ENCODE results near the gene FMR1NB. TPM values are rescaled to one million over a fixed set of nuclear protein-coding genes. Genes with fewer than 3 reads are reported as not detected.

The FMR1NB gene
- total and polyA plus RNA-seq, 9 of the 15 experiments (the other 6 are each of a cell fraction or from before 2014, with no cell fraction given): 2.3 to 13.2 (median 5.1) TPM

- 0 out of 2 replicates have a peak, but pooled peaks have one; percentile 31 for TF ChIP-seq POLR2G (IDR thresholded peaks at IDR 0.05; ENCODE audit: low read depth, low read length)
- TF ChIP-seq NR2C1 (IDR thresholded peaks at IDR 0.05): peak; percentile 81
- peak; percentile 86 for TF ChIP-seq NR2C1 (tag; IDR thresholded peaks at IDR 0.05)
- no peak for TF ChIP-seq TRIM25 (IDR thresholded peaks at IDR 0.05; ENCODE audit: borderline replicate concordance)
- TF ChIP-seq NFE2 (IDR thresholded peaks at IDR 0.05; ENCODE audit: low read depth): no peak
- no peak for TF ChIP-seq SMARCA5 (IDR thresholded peaks at IDR 0.05)
- TF ChIP-seq MGA (IDR thresholded peaks at IDR 0.05): peak; percentile 60; the same call in 1 of the 2 replicates
- no peak for TF ChIP-seq ZKSCAN8 (CRISPR knock-in tag; IDR thresholded peaks at IDR 0.05)
- no peak for TF ChIP-seq IRF1 (CRISPR knock-in tag; IDR thresholded peaks at IDR 0.05; ENCODE audit: borderline replicate concordance)
- TF ChIP-seq ZNF75A (CRISPR knock-in tag; IDR thresholded peaks at IDR 0.05): no peak
- peak; percentile 88 for TF ChIP-seq CHD2 (IDR thresholded peaks at IDR 0.05; ENCODE audit: low read depth, low read length)
- no peak for TF ChIP-seq ZBTB8A (IDR thresholded peaks at IDR 0.05; ENCODE audit: partially characterized antibody)
- TF ChIP-seq POLR2AphosphoS5 (IDR thresholded peaks at IDR 0.05; ENCODE audit: control insufficient read depth, insufficient read depth, low read depth, low read length): no peak
- TF ChIP-seq NCOA1 (IDR thresholded peaks at IDR 0.05; ENCODE audit: low read depth): no peak
- TF ChIP-seq NFATC3 (IDR thresholded peaks at IDR 0.05): no peak
Observed at GRCh38 chrX:147981038-147981752, at the start of gene FMR1NB (continued).
